Activated CD8-positive, alpha-beta T cell treated with anti-CD3 and anti-CD28 coated beads, Interleukin-2, amount 10 ng/mL, durations not matched to agents 7 days and 5 days (primary cell): ENCODE results near the gene LASP1NB.

ENCODE experiments used
- ATAC-seq: fragments of 150-1000 bp; cut with Tn5 transposase; one replicate; pipeline ENCODE4 v1.10.0; 2021; ENCODE audit warnings: moderate library complexity
- CTCF ChIA-PET: fragments of 350-600 bp; sonication (Branson Sonifier 250); formaldehyde crosslinking; loops from one replicate; lab custom pipeline; 2021; ENCODE audit warnings: antibody characterized with exemption; lab: Charles Lee
- POLR2A ChIA-PET: fragments of 350-600 bp; sonication (Branson Sonifier 250); formaldehyde crosslinking; loops from one replicate; lab custom pipeline; 2021; ENCODE audit warnings: antibody characterized with exemption; lab: Charles Lee
- DNase-seq: peaks from one replicate; pipeline ENCODE4 v3.0.0-alpha.2; 2020
- H3K27ac Mint-ChIP-seq: one replicate; pipeline ENCODE4 v1.8.0; 2021; ENCODE audit warnings: mild to moderate bottlenecking, mixed read lengths
- H3K27me3 Mint-ChIP-seq: one replicate; pipeline ENCODE4 v1.8.0; 2021; ENCODE audit warnings: low read depth, mixed read lengths
- H3K36me3 Mint-ChIP-seq: one replicate; pipeline ENCODE4 v1.8.0; 2021; ENCODE audit warnings: low read depth, mixed read lengths
- H3K4me1 Mint-ChIP-seq: one replicate; pipeline ENCODE4 v1.8.0; 2021; ENCODE audit warnings: low read depth, mixed read lengths
- H3K4me3 Mint-ChIP-seq: one replicate; pipeline ENCODE4 v1.8.0; 2021; ENCODE audit warnings: mild to moderate bottlenecking, mixed read lengths
- H3K9me3 Mint-ChIP-seq: one replicate; pipeline ENCODE4 v1.8.0; 2022; ENCODE audit warnings: mixed read lengths; ENCODE audit not compliant: insufficient read depth

Gene LASP1NB

GRCh38 chr17:38886643-38887010 is 38.8 kb upstream of the LASP1NB start:
- POLR2A ChIA-PET = interaction anchor here (0.8 to 3.3 kb wide), 4 partner anchors 12 to 32 kb away, joined by 3 to 25 read pairs (median 8); partner anchors contain the start of genes LASP1 and RPL23
- Mint-ChIP-seq H3K27me3 (no peaks in the 10 kb centered on the region), H3K4me3 (peak overlapping the region; percentile 28), H3K27ac (peak overlapping the region; percentile 76), H3K4me1 (peaks cover 94% of the 10 kb centered on the region), H3K9me3 (no peaks in the 10 kb centered on the region), H3K36me3 (peaks cover 89% of the 10 kb centered on the region)
- CTCF ChIA-PET = interaction anchor here (0.8 to 4.9 kb wide), 4 partner anchors 11 to 19 kb away, joined by 3 to 21 read pairs (median 6); partner anchors contain the start of gene LASP1
- no peak for ATAC-seq
- no peak for DNase-seq

- no peak for DNase-seq
- ChIA-PET POLR2A (interaction anchor here (0.8 to 1.3 kb wide), 2 partner anchors 10 to 18 kb away, joined by 3 to 5 read pairs; no protein-coding TSS in a partner anchor), CTCF (interaction anchor here (1.6 kb wide), 1 partner anchor 18 kb away, joined by 5 read pairs; no protein-coding TSS in a partner anchor)
- Mint-ChIP-seq H3K4me1 (peaks cover 94% of the 10 kb centered on the region), H3K27me3 (no peaks in the 10 kb centered on the region), H3K27ac (peak overlapping the region; percentile 75), H3K9me3 (no peaks in the 10 kb centered on the region), H3K4me3 (no peak overlapping the region), H3K36me3 (peaks cover 84% of the 10 kb centered on the region)
- ATAC-seq = no peak
Observed at GRCh38 chr17:38888842-38889241, 36.6 kb upstream of the LASP1NB start.

- H3K4me1 Mint-ChIP-seq = peaks cover 98% of the 10 kb centered on the region
- ChIA-PET CTCF (interaction anchor here (0.9 to 1.6 kb wide), 2 partner anchors 19 to 20 kb away, joined by 5 read pairs; partner anchors contain the start of gene LASP1), POLR2A (interaction anchor here (0.7 to 1.3 kb wide), 5 partner anchors 9 to 68 kb away, joined by 3 to 8 read pairs (median 4); partner anchors contain the start of gene LASP1)
- ATAC-seq (no peak), DNase-seq (no peak)
- H3K27ac Mint-ChIP-seq = peak overlapping the region; percentile 94
- H3K9me3 Mint-ChIP-seq = no peaks in the 10 kb centered on the region
- H3K36me3 Mint-ChIP-seq = peaks cover 89% of the 10 kb centered on the region
- H3K4me3 Mint-ChIP-seq = peak overlapping the region; percentile 61
- H3K27me3 Mint-ChIP-seq = no peaks in the 10 kb centered on the region
Observed at GRCh38 chr17:38889745-38890409, 35.5 kb upstream of the LASP1NB start.

DNA sequence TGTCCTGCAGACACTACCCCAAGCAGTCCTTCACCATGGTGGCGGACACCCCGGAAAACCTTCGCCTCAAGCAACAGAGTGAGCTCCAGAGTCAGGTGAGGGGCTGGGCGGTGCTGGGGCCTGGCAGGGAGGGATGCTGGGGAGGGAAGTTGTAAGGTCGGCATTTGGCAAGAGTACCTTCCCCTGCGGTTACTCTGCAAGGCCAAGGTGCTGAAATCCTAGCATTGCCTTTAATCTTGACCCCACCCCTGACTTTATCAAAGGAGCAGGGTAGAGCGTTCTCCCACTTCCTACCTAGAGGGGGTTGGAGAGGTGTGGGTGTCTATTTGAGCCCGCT is 35.0 kb upstream of the LASP1NB start:
- Mint-ChIP-seq H3K9me3 (no peaks in the 10 kb centered on the region), H3K27me3 (no peaks in the 10 kb centered on the region), H3K4me3 (peak overlapping the region; percentile 61), H3K4me1 (peaks cover 96% of the 10 kb centered on the region), H3K36me3 (peaks cover 87% of the 10 kb centered on the region), H3K27ac (peak overlapping the region; percentile 94)
- ChIA-PET CTCF (interaction anchor here (0.9 to 1.6 kb wide), 3 partner anchors 19 to 35 kb away, joined by 3 to 5 read pairs (median 5); partner anchors contain the start of genes LASP1 and LASP1NB), POLR2A (interaction anchor here (1.3 kb wide), 1 partner anchor 21 kb away, joined by 8 read pairs; the partner anchor contains the start of gene LASP1)
- peak; percentile 64 for DNase-seq
- peak; percentile 38 for ATAC-seq

DNA sequence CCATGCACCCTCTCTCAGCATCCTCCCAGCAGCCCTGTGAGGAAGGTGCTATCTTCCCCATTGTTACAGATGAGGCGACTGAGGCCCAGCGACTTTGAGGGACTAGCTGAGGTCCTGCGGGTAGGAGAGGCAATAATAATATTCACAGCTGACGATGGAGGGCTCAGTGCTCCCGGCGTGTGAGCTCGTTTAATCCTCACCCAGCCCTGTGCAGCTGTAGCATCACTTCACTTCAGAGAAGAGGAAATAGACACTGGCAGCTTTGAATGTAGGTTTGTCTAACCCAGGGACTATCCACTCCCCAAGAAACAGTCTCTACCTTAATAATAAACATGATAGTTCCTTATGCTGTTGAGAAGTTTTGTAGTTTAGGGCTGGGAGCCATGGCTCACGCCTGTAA is 34.0 kb upstream of the LASP1NB start:
- ATAC-seq (peak; percentile 14), DNase-seq (peak; percentile 42)
- peaks cover 87% of the 10 kb centered on the region for H3K36me3 Mint-ChIP-seq
- ChIA-PET POLR2A (interaction anchor here (0.5 to 1.7 kb wide), 10 partner anchors 9 to 275 kb away, joined by 3 to 5 read pairs (median 4); partner anchors contain the start of genes ARL5C, LASP1, LASP1NB and RPL23), CTCF (interaction anchor here (0.7 to 1.6 kb wide), 8 partner anchors 10 to 587 kb away, joined by 3 to 7 read pairs (median 4); partner anchors contain the start of genes LASP1 and LASP1NB)
- no peaks in the 10 kb centered on the region for H3K9me3 Mint-ChIP-seq
- H3K4me1 Mint-ChIP-seq = peaks cover 96% of the 10 kb centered on the region
- H3K27ac Mint-ChIP-seq = peak overlapping the region; percentile 94
- H3K27me3 Mint-ChIP-seq = no peaks in the 10 kb centered on the region
- H3K4me3 Mint-ChIP-seq = peak overlapping the region; percentile 32

DNA sequence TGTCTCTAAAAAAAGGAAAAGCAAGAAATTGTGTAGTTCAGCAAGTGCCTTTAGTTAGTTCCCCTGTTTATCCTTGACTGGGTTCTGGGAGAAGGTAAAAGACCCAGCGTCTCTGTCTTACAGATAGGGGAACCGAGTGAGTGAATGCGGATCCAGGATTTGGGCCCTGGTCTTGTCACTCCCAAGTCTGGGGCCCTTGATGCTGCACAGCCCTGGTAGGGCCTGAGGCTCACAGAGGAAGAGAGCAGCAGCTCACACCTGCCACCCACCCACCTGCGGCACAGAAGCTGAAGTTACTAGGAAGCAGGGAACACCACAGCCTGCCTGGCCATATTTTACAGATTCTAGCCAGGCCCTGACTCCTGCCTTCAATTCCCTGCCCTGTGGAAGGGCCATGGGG is 33.3 kb upstream of the LASP1NB start:
- POLR2A ChIA-PET = interaction anchor here (1.0 to 1.7 kb wide), 6 partner anchors 9 to 33 kb away, joined by 3 to 5 read pairs (median 4); partner anchors contain the start of genes LASP1 and LASP1NB
- no peak for ATAC-seq
- DNase-seq = no peak
- Mint-ChIP-seq H3K27ac (peak overlapping the region; percentile 94), H3K27me3 (no peaks in the 10 kb centered on the region), H3K4me1 (peaks cover 97% of the 10 kb centered on the region), H3K9me3 (no peaks in the 10 kb centered on the region), H3K4me3 (peak overlapping the region; percentile 32), H3K36me3 (peaks cover 87% of the 10 kb centered on the region)
- CTCF ChIA-PET = interaction anchor here (0.9 to 1.6 kb wide), 4 partner anchors 11 to 273 kb away, joined by 3 to 6 read pairs (median 4); partner anchors contain the start of gene LASP1

GRCh38 chr17:38892620-38893019 is 32.8 kb upstream of the LASP1NB start:
- H3K27ac Mint-ChIP-seq = peak overlapping the region; percentile 94
- peaks cover 97% of the 10 kb centered on the region for H3K4me1 Mint-ChIP-seq
- ATAC-seq (no peak), DNase-seq (no peak)
- H3K27me3 Mint-ChIP-seq = no peaks in the 10 kb centered on the region
- no peaks in the 10 kb centered on the region for H3K9me3 Mint-ChIP-seq
- H3K36me3 Mint-ChIP-seq = peaks cover 89% of the 10 kb centered on the region
- CTCF ChIA-PET = interaction anchor here (1.2 to 1.6 kb wide), 4 partner anchors 11 to 272 kb away, joined by 4 to 12 read pairs (median 4); partner anchors contain the start of gene LASP1
- peak overlapping the region; percentile 43 for H3K4me3 Mint-ChIP-seq
- POLR2A ChIA-PET = interaction anchor here (1.0 to 1.7 kb wide), 6 partner anchors 8 to 32 kb away, joined by 4 to 7 read pairs (median 5); partner anchors contain the start of genes LASP1 and LASP1NB

DNA sequence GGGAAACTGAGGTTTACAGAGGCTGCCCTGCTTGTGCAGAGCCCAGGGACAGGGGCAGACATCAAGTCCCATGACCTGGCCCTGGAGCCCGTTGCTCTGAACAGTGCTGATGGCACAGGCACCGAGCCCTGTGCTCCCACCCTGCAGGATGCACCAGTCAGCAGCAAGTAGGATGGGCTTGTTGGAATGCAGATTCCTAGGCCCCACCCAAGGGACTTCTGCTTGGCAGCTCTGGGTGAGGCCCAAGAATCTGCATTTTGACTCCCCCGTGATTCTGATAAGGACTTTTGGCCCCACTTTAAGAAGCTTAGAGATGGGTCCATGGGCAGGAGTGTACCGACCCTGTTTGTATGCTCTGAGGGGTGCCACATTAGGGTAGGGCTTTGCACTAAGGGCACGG is 32.3 kb upstream of the LASP1NB start:
- CTCF ChIA-PET = interaction anchor here (1.1 to 2.0 kb wide), 6 partner anchors 12 to 282 kb away, joined by 3 to 15 read pairs (median 4); partner anchors contain the start of gene LASP1
- H3K27ac Mint-ChIP-seq = peak overlapping the region; percentile 94
- POLR2A ChIA-PET = interaction anchor here (1.2 to 1.8 kb wide), 4 partner anchors 9 to 24 kb away, joined by 4 to 7 read pairs (median 4); partner anchors contain the start of gene LASP1
- peaks cover 89% of the 10 kb centered on the region for H3K36me3 Mint-ChIP-seq
- ATAC-seq (peak; percentile 4), DNase-seq (no peak)
- peak overlapping the region; percentile 43 for H3K4me3 Mint-ChIP-seq
- no peaks in the 10 kb centered on the region for H3K9me3 Mint-ChIP-seq
- H3K27me3 Mint-ChIP-seq = no peaks in the 10 kb centered on the region
- peaks cover 97% of the 10 kb centered on the region for H3K4me1 Mint-ChIP-seq

DNA sequence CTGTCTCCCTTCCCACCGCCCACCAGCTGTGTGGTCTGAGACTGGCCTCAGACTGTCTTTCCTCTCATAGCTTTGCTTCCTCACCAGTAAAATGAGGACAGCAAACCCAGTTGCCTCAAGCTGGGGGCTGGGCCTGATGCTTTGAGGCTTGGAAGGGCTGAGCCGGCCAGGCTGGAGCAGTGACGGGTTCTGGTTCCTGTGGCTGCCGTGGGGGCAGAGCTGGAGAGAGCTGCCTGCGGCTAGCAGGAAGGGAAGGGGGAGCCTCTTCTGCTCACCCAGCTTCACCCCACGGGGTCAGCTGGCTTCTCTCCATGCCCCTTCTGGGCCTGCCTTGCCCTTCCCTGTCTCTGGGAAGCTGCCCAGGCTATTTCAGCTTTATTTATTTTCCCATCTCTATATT is 31.8 kb upstream of the LASP1NB start:
- Mint-ChIP-seq H3K4me1 (peaks cover 97% of the 10 kb centered on the region), H3K4me3 (peak overlapping the region; percentile 38), H3K27ac (peak overlapping the region; percentile 94), H3K27me3 (no peaks in the 10 kb centered on the region), H3K9me3 (no peaks in the 10 kb centered on the region), H3K36me3 (peaks cover 89% of the 10 kb centered on the region)
- peak; percentile 48 for ATAC-seq
- peak; percentile 73 for DNase-seq
- POLR2A ChIA-PET = interaction anchor here (0.9 to 1.8 kb wide), 6 partner anchors 9 to 24 kb away, joined by 3 to 7 read pairs (median 4); partner anchors contain the start of gene LASP1
- CTCF ChIA-PET = interaction anchor here (1.1 to 2.0 kb wide), 6 partner anchors 12 to 281 kb away, joined by 3 to 15 read pairs (median 4); partner anchors contain the start of gene LASP1

DNA sequence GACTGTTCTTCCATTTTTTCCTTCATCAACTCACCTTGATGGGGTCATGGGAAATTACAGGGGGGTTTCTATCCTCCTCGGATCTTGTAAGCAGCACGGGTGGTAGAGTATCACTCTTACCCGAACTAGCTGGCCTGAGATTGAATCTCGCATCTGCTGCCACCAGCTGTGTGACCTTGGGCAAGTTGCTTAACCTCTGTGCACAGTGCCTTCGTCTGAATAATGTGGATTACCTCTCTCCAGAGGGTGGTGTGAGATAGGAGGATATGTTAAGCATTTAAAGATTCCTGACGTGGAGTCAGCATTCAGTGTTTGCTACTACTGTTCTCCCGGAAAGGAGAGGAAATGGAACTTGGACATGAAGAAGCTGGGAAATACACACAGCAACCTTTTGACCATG is 31.1 kb upstream of the LASP1NB start:
- Mint-ChIP-seq H3K9me3 (no peaks in the 10 kb centered on the region), H3K36me3 (peaks cover 89% of the 10 kb centered on the region), H3K4me1 (peaks cover 97% of the 10 kb centered on the region), H3K4me3 (peak overlapping the region; percentile 35), H3K27me3 (no peaks in the 10 kb centered on the region), H3K27ac (peak overlapping the region; percentile 94)
- no peak for ATAC-seq
- CTCF ChIA-PET = interaction anchor here (1.1 to 2.0 kb wide), 5 partner anchors 21 to 281 kb away, joined by 3 to 15 read pairs (median 5); partner anchors contain the start of gene LASP1
- POLR2A ChIA-PET = interaction anchor here (0.9 to 1.8 kb wide), 4 partner anchors 12 to 25 kb away, joined by 3 to 6 read pairs (median 4); partner anchors contain the start of gene LASP1
- no peak for DNase-seq
